Measurements from ENCODE around the gene ARL15.

The ARL15 gene

DNA sequence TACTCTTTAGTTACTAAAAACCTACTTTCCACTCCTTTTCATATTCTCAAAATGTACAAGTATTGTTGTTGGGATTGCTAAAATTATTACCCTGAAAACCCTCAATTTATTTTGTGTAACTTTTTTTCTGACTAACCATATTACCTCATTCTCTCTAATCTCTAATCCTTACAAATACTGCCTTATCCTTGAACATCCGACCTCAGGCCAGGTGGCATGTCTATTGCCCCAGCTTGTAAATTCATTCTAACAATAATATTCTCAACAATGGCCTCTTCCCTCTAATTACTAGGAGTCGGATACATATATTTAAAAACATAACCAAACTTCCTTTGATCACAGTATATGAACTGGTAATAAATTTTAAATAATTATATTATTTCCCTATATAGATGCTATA, 25.8 kb downstream of the ARL15 start:
- H3K27me3 ChIP-seq: no peaks in the 10 kb centered on the region

DNA sequence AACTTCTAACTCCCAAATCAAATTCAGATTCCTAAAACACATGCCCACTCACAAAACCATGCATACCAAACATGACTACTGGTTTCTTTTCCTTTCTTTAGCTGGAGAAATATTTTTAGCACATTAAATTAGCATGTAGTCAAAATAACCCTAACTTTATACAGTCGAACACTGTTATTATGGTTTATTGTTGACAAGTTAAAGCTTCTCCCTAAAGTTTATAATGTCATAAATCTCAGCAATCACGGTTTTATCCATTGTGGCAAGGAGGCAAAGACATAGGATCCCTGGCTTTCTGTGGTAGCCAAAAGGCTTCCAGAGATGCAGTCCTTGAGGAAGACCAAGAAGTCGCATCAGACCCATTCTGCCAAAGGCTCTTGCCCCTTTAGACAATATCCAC, 27.5 kb downstream of the ARL15 start:
- Histone ChIP-seq H3K4me1 (no peaks in the 10 kb centered on the region), H3K36me3 (peaks cover 0 to 39% (median 16%) of the 10 kb centered on the region in 11 experiments; a peak in 17 of 22 replicates), H4K20me1 (peaks cover 0 to 17% (median 0%) of the 10 kb centered on the region in 11 experiments; a peak in 6 of 22 replicates), H3K27me3 (no peaks in the 10 kb centered on the region), H3K4me3 (no peak overlapping the region), H3K9me3 (replicated peaks in 1 of 11) (peaks cover 15 to 40% (median 35%) of the 10 kb centered on the region in 11 experiments), H3K27ac (no peak overlapping the region), H3K4me2 (no peak overlapping the region), H3K9ac (no peak overlapping the region)
- TF ChIP-seq Cebpa-rat (IDR thresholded peaks at IDR 0.05): no peak

More for the DNA sequence above, 25.8 kb downstream of the ARL15 start:
- H3K4me3 ChIP-seq: no peak overlapping the region
- H3K9me3 ChIP-seq (replicated peaks in 1 of 11): peaks cover 28 to 57% (median 50%) of the 10 kb centered on the region in 11 experiments
- H4K20me1 ChIP-seq: peaks cover 0 to 20% (median 0%) of the 10 kb centered on the region in 11 experiments; a peak in 7 of 22 replicates
- H3K27ac ChIP-seq: no peak overlapping the region
- TF ChIP-seq Cebpa-rat (IDR thresholded peaks at IDR 0.05): no peak
- H3K9ac ChIP-seq: no peak overlapping the region
- peaks cover 0 to 39% (median 15%) of the 10 kb centered on the region in 11 experiments; a peak in 17 of 22 replicates for H3K36me3 ChIP-seq
- no peaks in the 10 kb centered on the region for H3K4me1 ChIP-seq
- no peak overlapping the region for H3K4me2 ChIP-seq

DNA sequence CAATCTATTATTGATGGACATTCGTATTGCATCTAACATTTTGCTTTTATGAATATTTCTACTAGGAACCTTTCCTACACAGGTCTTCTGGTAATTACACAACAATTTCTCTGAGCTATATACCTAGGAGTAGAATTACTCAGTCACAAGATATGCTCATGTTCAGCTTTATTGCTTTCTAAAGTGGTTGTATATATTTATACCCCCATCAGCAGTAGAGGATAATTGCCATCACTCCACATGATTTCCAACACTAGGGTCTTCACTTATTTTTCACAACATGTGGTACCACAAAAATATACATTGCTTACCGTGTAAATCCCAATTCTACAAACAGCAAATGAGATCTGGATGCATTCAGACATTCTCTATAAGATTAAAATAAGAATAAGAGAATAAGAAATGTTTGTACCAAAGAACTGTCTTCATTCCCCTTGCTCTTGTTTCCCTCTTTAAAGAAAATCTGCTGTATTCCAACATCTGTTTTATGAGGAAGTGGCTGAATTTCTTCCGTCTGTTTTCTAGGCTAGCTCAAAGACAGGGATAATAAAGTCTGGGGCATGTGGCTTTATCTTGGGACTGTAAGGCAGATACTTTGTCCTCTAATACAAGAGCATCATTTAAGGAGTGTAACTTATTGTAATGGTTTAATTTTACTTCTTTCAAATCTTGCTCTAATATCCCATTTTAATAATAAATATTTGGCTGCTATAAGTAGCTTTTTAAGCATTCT, 28.2 kb downstream of the ARL15 start:
- Histone ChIP-seq H3K4me1 (no peaks in the 10 kb centered on the region), H3K36me3 (peaks cover 0 to 34% (median 13%) of the 10 kb centered on the region in 11 experiments; a peak in 16 of 22 replicates), H3K9me3 (replicated peaks in 1 of 11) (peaks cover 7 to 32% (median 28%) of the 10 kb centered on the region in 11 experiments), H3K4me2 (no peak overlapping the region), H3K9ac (no peak overlapping the region), H4K20me1 (peaks cover 0 to 10% (median 0%) of the 10 kb centered on the region in 11 experiments; a peak in 5 of 22 replicates), H3K27ac (no peak overlapping the region), H3K27me3 (no peaks in the 10 kb centered on the region), H3K4me3 (no peak overlapping the region)
- TF ChIP-seq Cebpa-rat (IDR thresholded peaks at IDR 0.05): no peak

DNA sequence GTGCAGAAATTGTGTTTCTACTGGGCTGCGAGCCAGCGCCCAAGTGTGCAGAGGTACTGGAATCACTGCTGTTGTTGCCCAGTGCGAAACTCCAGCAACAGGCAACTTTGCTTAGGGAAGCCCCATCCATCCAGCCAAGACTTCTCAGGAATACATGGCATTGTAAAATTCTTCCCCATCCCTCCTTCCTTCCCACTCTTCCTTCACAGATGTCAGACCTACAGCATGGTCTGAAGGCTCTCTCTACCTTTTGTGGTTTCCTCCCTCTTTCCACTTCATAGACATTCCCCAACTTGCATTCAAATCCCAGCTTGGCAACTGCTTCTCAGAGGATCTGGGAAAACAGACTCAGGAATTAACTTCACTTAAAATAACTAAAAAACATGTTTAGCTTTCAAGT, 30.4 kb downstream of the ARL15 start:
- peaks cover 0 to 21% (median 0%) of the 10 kb centered on the region in 11 experiments; a peak in 7 of 22 replicates for H4K20me1 ChIP-seq
- H3K9me3 ChIP-seq (replicated peaks in 1 of 11): peaks cover 0 to 16% (median 10%) of the 10 kb centered on the region in 11 experiments; a peak in 12 of 22 replicates
- H3K27ac ChIP-seq: no peak overlapping the region
- H3K4me1 ChIP-seq: no peaks in the 10 kb centered on the region
- H3K4me3 ChIP-seq: no peak overlapping the region
- no peaks in the 10 kb centered on the region for H3K27me3 ChIP-seq
- H3K36me3 ChIP-seq: peaks cover 0 to 29% (median 10%) of the 10 kb centered on the region in 11 experiments; a peak in 16 of 22 replicates
- no peak overlapping the region for H3K4me2 ChIP-seq
- no peak for TF ChIP-seq Cebpa-rat (IDR thresholded peaks at IDR 0.05)
- no peak overlapping the region for H3K9ac ChIP-seq

DNA sequence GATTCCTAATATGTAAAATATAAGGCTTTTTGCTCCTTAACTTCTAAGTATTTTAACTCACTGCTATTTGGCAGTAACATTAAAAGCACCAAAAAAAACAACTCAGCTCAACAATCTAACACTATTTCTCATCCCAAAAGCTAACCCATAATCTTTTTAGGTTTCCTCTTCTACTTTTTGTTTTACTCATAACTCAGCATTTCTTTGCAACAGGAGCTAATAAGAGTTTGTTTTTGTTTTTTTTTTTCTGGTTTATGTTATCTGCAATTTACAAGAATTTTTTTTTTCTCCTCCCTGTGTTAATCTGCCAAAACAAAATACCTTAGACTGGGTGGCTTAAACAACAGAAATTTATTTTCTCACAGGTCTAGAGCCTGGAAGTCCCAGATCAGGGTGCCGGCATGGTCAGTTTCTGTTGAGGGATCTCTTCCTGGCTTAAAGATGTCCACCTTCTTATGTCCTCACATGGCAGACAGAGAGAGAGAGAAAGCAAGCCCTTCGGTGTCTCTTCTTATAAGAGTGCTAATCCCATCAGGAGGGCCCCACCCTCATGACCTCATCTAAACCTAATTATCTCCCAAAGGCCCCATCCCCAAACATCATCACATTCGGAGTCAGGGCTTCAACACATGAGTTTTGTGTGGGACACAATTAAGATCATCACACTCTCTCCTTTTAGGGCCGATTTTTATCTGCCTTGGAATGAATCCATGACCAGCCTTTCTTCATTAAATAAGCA, 31.2 kb downstream of the ARL15 start:
- TF ChIP-seq Cebpa-rat (IDR thresholded peaks at IDR 0.05): no peak
- Histone ChIP-seq H3K9ac (no peak overlapping the region), H3K4me2 (no peak overlapping the region), H4K20me1 (peaks cover 0 to 21% (median 0%) of the 10 kb centered on the region in 11 experiments; a peak in 7 of 22 replicates), H3K4me3 (no peak overlapping the region), H3K27me3 (no peaks in the 10 kb centered on the region), H3K27ac (no peak overlapping the region), H3K9me3 (replicated peaks in 1 of 11) (peaks cover 0 to 14% (median 8%) of the 10 kb centered on the region in 11 experiments; a peak in 12 of 22 replicates), H3K4me1 (no peaks in the 10 kb centered on the region), H3K36me3 (peaks cover 0 to 29% (median 10%) of the 10 kb centered on the region in 11 experiments; a peak in 16 of 22 replicates)

DNA sequence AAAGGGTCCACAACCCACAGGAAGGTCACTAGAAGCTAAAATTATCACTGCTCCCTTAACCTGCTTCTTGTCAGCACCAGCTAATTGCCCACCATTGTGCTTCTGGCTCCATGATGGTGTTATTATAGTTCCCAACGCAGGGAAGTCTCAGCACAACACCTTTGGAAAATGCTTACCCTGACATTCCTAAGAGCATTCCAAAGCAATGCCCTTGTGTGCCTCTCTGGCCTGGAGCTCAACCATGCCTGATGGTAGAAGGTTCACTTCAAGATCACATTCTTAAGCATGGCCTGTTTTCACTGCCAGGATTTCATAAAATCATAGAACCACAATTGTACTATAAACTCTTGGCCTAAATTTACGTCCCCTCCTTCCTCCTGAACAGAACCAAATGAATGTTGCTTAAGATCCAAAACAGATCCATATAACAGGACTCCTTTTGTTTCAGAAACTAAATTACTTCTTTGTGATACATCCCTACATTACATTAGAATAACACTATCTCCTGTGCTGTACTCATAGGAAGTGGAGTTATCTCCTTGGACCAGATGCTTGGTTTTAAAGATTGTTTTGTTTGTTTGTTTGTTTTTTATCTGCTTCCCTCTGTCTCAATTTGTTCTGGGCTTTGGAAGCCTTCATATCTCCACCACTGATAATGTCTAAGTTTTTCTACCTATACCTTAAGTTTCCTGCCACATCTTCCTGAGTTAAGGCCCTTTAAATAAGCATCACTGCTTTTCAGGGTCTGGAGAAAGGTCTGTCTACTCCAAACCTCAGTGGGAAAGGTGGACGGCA, 32.1 kb downstream of the ARL15 start:
- no peaks in the 10 kb centered on the region for H3K27me3 ChIP-seq
- no peak for TF ChIP-seq Cebpa-rat (IDR thresholded peaks at IDR 0.05)
- no peak overlapping the region for H3K27ac ChIP-seq
- H4K20me1 ChIP-seq: peaks cover 0 to 23% (median 6%) of the 10 kb centered on the region in 11 experiments; a peak in 9 of 22 replicates
- H3K9me3 ChIP-seq (replicated peaks in 1 of 11): peaks cover 0 to 7% (median 0%) of the 10 kb centered on the region in 11 experiments; a peak in 5 of 22 replicates
- no peak overlapping the region for H3K4me2 ChIP-seq
- H3K4me3 ChIP-seq: no peak overlapping the region
- no peaks in the 10 kb centered on the region for H3K4me1 ChIP-seq
- no peak overlapping the region for H3K9ac ChIP-seq
- H3K36me3 ChIP-seq: peaks cover 0 to 29% (median 10%) of the 10 kb centered on the region in 11 experiments; a peak in 16 of 22 replicates

DNA sequence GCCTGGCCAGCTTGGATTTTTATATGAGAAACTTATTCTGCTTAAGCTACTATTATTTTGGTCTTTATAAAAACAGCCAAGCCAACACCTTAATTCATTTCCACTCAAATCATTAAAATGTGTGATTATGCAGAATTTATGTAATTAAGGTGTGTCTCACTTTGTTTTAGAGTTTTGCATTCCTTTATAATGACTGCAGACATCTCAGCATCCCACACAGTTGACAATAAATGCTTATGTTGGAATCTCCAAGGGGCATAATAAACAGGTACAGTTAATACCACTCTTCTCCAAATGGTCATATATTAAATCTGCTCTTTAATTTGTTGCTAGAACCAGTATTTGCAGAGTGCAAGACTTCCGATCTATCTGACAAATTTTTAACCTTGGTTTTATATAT, 34.3 kb downstream of the ARL15 start:
- no peak for TF ChIP-seq Cebpa-rat (IDR thresholded peaks at IDR 0.05)
- Histone ChIP-seq H4K20me1 (peaks cover 0 to 29% (median 8%) of the 10 kb centered on the region in 11 experiments; a peak in 9 of 22 replicates), H3K9me3 (replicated peaks in 1 of 11) (peaks cover 0 to 6% (median 1%) of the 10 kb centered on the region in 11 experiments; a peak in 10 of 22 replicates), H3K4me3 (no peak overlapping the region), H3K27me3 (no peaks in the 10 kb centered on the region), H3K36me3 (peaks cover 0 to 29% (median 10%) of the 10 kb centered on the region in 11 experiments; a peak in 16 of 22 replicates), H3K4me2 (no peak overlapping the region), H3K4me1 (peaks cover 0 to under 1% (median 0%) of the 10 kb centered on the region in 10 experiments; a peak in 2 of 20 replicates), H3K27ac (no peak overlapping the region), H3K9ac (no peak overlapping the region)

DNA sequence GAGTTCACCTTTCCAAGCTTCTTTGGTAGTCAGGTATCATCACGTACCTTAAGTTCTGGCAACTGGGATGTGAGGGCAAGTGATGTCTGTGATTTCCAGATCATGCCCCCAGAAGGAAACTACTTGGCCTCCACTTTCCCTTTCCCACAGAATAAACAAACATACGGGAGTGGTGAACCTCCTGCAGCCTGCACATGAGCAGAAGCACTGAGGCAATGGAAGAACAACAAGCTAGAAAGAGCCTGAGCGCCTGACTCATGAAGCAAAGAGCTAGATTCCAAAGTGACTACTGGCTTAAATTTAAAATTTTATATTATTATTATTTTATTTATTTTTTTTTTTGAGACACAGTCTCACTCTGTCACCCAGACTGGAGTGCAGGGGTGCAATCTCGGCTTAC, 35.0 kb downstream of the ARL15 start:
- no peak for TF ChIP-seq Cebpa-rat (IDR thresholded peaks at IDR 0.05)
- no peaks in the 10 kb centered on the region for H3K27me3 ChIP-seq

More for the DNA sequence above, 35.0 kb downstream of the ARL15 start:
- peaks cover 2 to 13% (median 8%) of the 10 kb centered on the region in 11 experiments; a peak in 18 of 22 replicates for H3K9me3 ChIP-seq (replicated peaks in 1 of 11)
- H3K36me3 ChIP-seq: peaks cover 0 to 36% (median 11%) of the 10 kb centered on the region in 11 experiments; a peak in 16 of 22 replicates
- H3K4me3 ChIP-seq: no peak overlapping the region
- peaks cover 0 to 28% (median 8%) of the 10 kb centered on the region in 11 experiments; a peak in 9 of 22 replicates for H4K20me1 ChIP-seq
- H3K4me2 ChIP-seq: no peak overlapping the region
- peaks cover 0 to 8% (median 5%) of the 10 kb centered on the region in 10 experiments; a peak in 11 of 20 replicates for H3K4me1 ChIP-seq
- H3K9ac ChIP-seq: no peak overlapping the region
- H3K27ac ChIP-seq: no peak overlapping the region
